HG03064 (cell line): ENCODE results near the gene POSTN.

Experiments
- ATAC-seq: cut with Tn5 transposase; IDR thresholded peaks from one replicate; pipeline ENCODE4 v1.9.1; 2021; ENCODE audit warnings: low read depth; ENCODE audit not compliant: unreplicated experiment

POSTN gene

GRCh38 chr13:37598597-37598996 lies at the start of gene POSTN:
TSS of gene POSTN (minus strand) at chr13:37598768. CDS start at chr13:37598726, 42 bp downstream.
- ATAC-seq: no peak

GRCh38 chr13:37647031-37647650 lies 48.6 kb upstream of the POSTN start:
- no peak for ATAC-seq

- ATAC-seq: no peak
These were observed 48.0 kb upstream of the POSTN start for GRCh38 chr13:37646531-37646930.

GRCh38 chr13:37645181-37645740 lies 46.7 kb upstream of the POSTN start:
- ATAC-seq: no peak

GRCh38 chr13:37641391-37641790 lies 42.8 kb upstream of the POSTN start:
- no peak for ATAC-seq

- ATAC-seq: no peak
These were observed 41.9 kb upstream of the POSTN start for GRCh38 chr13:37640499-37640898.

GRCh38 chr13:37636701-37637100 lies 38.1 kb upstream of the POSTN start:
- ATAC-seq: no peak

GRCh38 chr13:37632294-37632693 lies 33.7 kb upstream of the POSTN start:
- ATAC-seq: no peak

GRCh38 chr13:37627428-37627827 lies 28.9 kb upstream of the POSTN start:
- no peak for ATAC-seq

GRCh38 chr13:37621811-37622361 lies 23.3 kb upstream of the POSTN start:
- ATAC-seq: no peak

GRCh38 chr13:37618554-37618953 lies 20.0 kb upstream of the POSTN start:
- ATAC-seq: no peak

- no peak for ATAC-seq
These were observed 18.6 kb upstream of the POSTN start for GRCh38 chr13:37617173-37617572.

- no peak for ATAC-seq
These were observed 17.6 kb upstream of the POSTN start for GRCh38 chr13:37616131-37616530.

- ATAC-seq: no peak
These were observed 16.7 kb upstream of the POSTN start for GRCh38 chr13:37615276-37615675.

GRCh38 chr13:37613638-37614037 lies 15.1 kb upstream of the POSTN start:
- no peak for ATAC-seq

- ATAC-seq: no peak
These were observed 14.7 kb upstream of the POSTN start for GRCh38 chr13:37613236-37613635.

GRCh38 chr13:37608750-37609339 lies 10.3 kb upstream of the POSTN start:
- ATAC-seq: no peak

- no peak for ATAC-seq
These were observed 4.3 kb upstream of the POSTN start for GRCh38 chr13:37602733-37603381.

- ATAC-seq: no peak
These were observed 3.3 kb upstream of the POSTN start for GRCh38 chr13:37601648-37602440.

GRCh38 chr13:37599519-37599918 lies 951 bp upstream of the POSTN start:
- no peak for ATAC-seq
